HepG2 (cell line): ENCODE data around the gene OTOP1. TPM values are rescaled to one million over a fixed set of nuclear protein-coding genes. Genes with fewer than 3 reads are reported as not detected.
A peak's percentile ranks its signal among the peaks of the same experiment; 100 is the strongest.

Source experiments
- ATAC-seq: fragments of 200-7000 bp; cut with Tn5 transposase; 3 replicates; pipeline ENCODE4 v1.9.1; 2020; ENCODE audit warnings: mild to moderate bottlenecking, moderate library complexity
- Bru-seq: library from RNA; stranded (reverse); fragments of 400-500 nt; gene quantifications from one replicate; lab custom pipeline; 2021; lab: Mats Ljungman, UMichigan
- BruChase-seq, 2 experiments: library from RNA; stranded (reverse); fragments of 400-500 nt; gene quantifications; one replicate each; lab custom pipeline; 2021; lab: Mats Ljungman, UMichigan
- BruUV-seq: library from RNA; stranded (reverse); fragments of 400-500 nt; replicated peaks from 2 replicates; lab custom pipeline; 2021; lab: Mats Ljungman, UMichigan
- CTCF ChIA-PET: fragments of 300-600 bp; formaldehyde crosslinking; extraction: SDS; loops from one replicate; lab custom pipeline; 2021; ENCODE audit warnings: low total read pairs, inconsistent platforms, low intra/inter-chr PET ratio; lab: Yijun Ruan, JAX
- POLR2A ChIA-PET: fragments of 350-600 bp; sonication (Branson Sonifier 250); formaldehyde crosslinking; loops from one replicate; lab custom pipeline; 2020; ENCODE audit warnings: antibody characterized with exemption, inconsistent platforms; lab: Yijun Ruan, JAX
- DNase-seq: peaks from one replicate; pipeline ENCODE4 v3.0.0-alpha.2; 2015; ENCODE audit warnings: low spot score
- FAIRE-seq: peaks from 3 replicates; lab custom pipeline; 2011; peaks lifted over from hg19 to GRCh38; lab: Jason Lieb, UNC
- H2AFZ ChIP-seq: one replicate; pipeline ENCODE4 v1.6.1; 2011; ENCODE audit warnings: low read length, inconsistent platforms
- H3K27ac ChIP-seq: fragments of 300-600 bp; 3 replicates; pipeline ENCODE4 v1.8.0; 2011; ENCODE audit warnings: mixed run types, mild to moderate bottlenecking, mixed read lengths, low read length, inconsistent platforms; ENCODE audit not compliant: insufficient read depth; ENCODE audit errors: extremely low read length
- H3K27me3 ChIP-seq, 2 experiments: fragments of 200-600 bp in 1 of 2; 2 replicates in 1 of 2; 3 replicates in 1 of 2; pipeline versions ENCODE4 v1.6.0 to v1.8.0; 2011; ENCODE audit warnings: low read length in 2 of 2, mild to moderate bottlenecking in 2 of 2, moderate library complexity in 2 of 2, inconsistent platforms in 1 of 2; ENCODE audit not compliant: insufficient read depth in 2 of 2, control insufficient read depth in 1 of 2
- H3K36me3 ChIP-seq, 2 experiments: fragments of 200-600 bp in 1 of 2; replicated peaks in 1 of 2; 2 replicates in 1 of 2; 3 replicates in 1 of 2; pipeline versions ENCODE4 v1.5.1 to v1.8.0; 2011; ENCODE audit warnings: low read length in 2 of 2, inconsistent platforms in 1 of 2; ENCODE audit not compliant: insufficient read depth in 2 of 2, control insufficient read depth in 1 of 2
- H3K4me1 ChIP-seq: 2 replicates; pipeline ENCODE4 v1.5.1; 2012; ENCODE audit warnings: low read length, inconsistent platforms; ENCODE audit not compliant: insufficient read depth
- H3K4me2 ChIP-seq: 2 replicates; pipeline ENCODE4 v1.6.0; 2011; ENCODE audit warnings: low read depth, low read length, inconsistent platforms
- H3K4me3 ChIP-seq, 3 experiments: fragments of 200-600 bp in 1 of 3; sonication (generic), shearing (Covaris generic) in 1 of 3; replicated peaks in 1 of 3; 2 replicates each; pipeline ENCODE4 v1.5.1; 2011 to 2016; ENCODE audit warnings: low read length in 3 of 3, inconsistent platforms in 2 of 3, low read depth in 2 of 3, mild to moderate bottlenecking in 2 of 3, control low read depth in 1 of 3, mixed read lengths in 1 of 3; ENCODE audit not compliant: insufficient read depth in 1 of 3
- H3K79me2 ChIP-seq: one replicate; pipeline ENCODE4 v1.6.1; 2011; ENCODE audit warnings: low read length, inconsistent platforms; ENCODE audit not compliant: insufficient read depth
- H3K9ac ChIP-seq: 2 replicates; pipeline ENCODE4 v1.6.0; 2011; ENCODE audit warnings: mild to moderate bottlenecking, low read depth, low read length, inconsistent platforms; ENCODE audit not compliant: insufficient read depth
- H3K9me3 ChIP-seq: 2 replicates; pipeline ENCODE4 v1.5.1; 2012; ENCODE audit warnings: mild to moderate bottlenecking, low read length
- H4K20me1 ChIP-seq: 2 replicates; pipeline ENCODE4 v1.6.0; 2011; ENCODE audit warnings: inconsistent platforms, mild to moderate bottlenecking, low read length, moderate library complexity; ENCODE audit not compliant: insufficient read depth
- JARID2 ChIP-seq: sonication (generic); formaldehyde crosslinking; IDR thresholded peaks from 2 replicates; pipeline ENCODE4 v1.8.1; 2023; ENCODE audit warnings: missing genetic modification reagents, inconsistent platforms; ENCODE audit not compliant: insufficient replicate concordance
- KDM2A ChIP-seq: sonication (generic); formaldehyde crosslinking; IDR thresholded peaks from 2 replicates; pipeline ENCODE4 v1.4.0; 2020; ENCODE audit warnings: low read depth, missing genetic modification reagents, borderline replicate concordance
- MXI1 ChIP-seq: IDR thresholded peaks from 3 replicates; pipeline ENCODE4 v1.6.1; 2012; ENCODE audit warnings: low read depth, low read length, inconsistent platforms, borderline replicate concordance
- SP2 ChIP-seq: sonication (generic); formaldehyde crosslinking; IDR thresholded peaks from 2 replicates; pipeline ENCODE4 v1.5.1; 2020; ENCODE audit warnings: mild to moderate bottlenecking, missing genetic modification reagents
- ZNF3 ChIP-seq: IDR thresholded peaks from 2 replicates; pipeline ENCODE4 v1.7.0; 2017; ENCODE audit warnings: inconsistent platforms
- ZNF331 ChIP-seq: sonication (generic); formaldehyde crosslinking; IDR thresholded peaks from 2 replicates; pipeline ENCODE4 v1.4.0; 2020; ENCODE audit warnings: missing genetic modification reagents
- ZSCAN30 ChIP-seq: sonication (generic); formaldehyde crosslinking; IDR thresholded peaks from 2 replicates; pipeline ENCODE4 v1.5.0; 2020; ENCODE audit warnings: mild to moderate bottlenecking, missing genetic modification reagents
- WGBS: methylation state at CpG from one replicate; pipeline ENCODE4 v1.1.6; 2017; ENCODE audit warnings: low lambda C conversion rate; 5-methylcytosine and 5-hydroxymethylcytosine counted together
- in situ Hi-C: cut with HindIII; loops from 2 replicates; pipeline ENCODE4 v1.10.0; 2017; ENCODE audit warnings: low pct_unique_long_range_greater_than_20kb; ENCODE audit not compliant: extremely low pct_ligation_motif_present
- intact Hi-C: fragments of 100-400 bp; cut with micrococcal nuclease; formaldehyde crosslinking; loops from one replicate; pipeline ENCODE4 v1.10.0; 2022; ENCODE audit not compliant: unreplicated experiment
- long read RNA-seq, 2 experiments: library from RNA in 1 of 2; library from polyadenylated mRNA in 1 of 2; stranded (forward) in 1 of 2; unstranded in 1 of 2; transcript quantifications; one replicate each; pipeline ENCODE4 v2.0.0, GENCODE V29; 2019 to 2022
- polyA minus RNA-seq, 3 experiments: library from RNA; depleted of rRNA, polyadenylated mRNA; stranded (reverse); fragments of >200 nt; gene quantifications; 2 replicates each; pipeline ENCODE4 v1.2.3, GENCODE V29; 2011; ENCODE audit warnings: low replicate concordance in 1 of 3
- polyA plus RNA-seq, 8 experiments: library from polyadenylated mRNA; depleted of rRNA in 3 of 8; stranded (reverse) in 7 of 8; unstranded in 1 of 8; fragments of >200 nt; fragmentation: Illumina TruSeq in 4 of 8; extraction: Trizol in 4 of 8; gene quantifications; 2 replicates each; pipeline versions ENCODE4 v1.2.1 to v1.2.3, GENCODE V29; 2011 to 2016; ENCODE audit warnings: low read depth in 4 of 8, missing spikeins in 1 of 8, mixed read lengths in 1 of 8; ENCODE audit not compliant: insufficient read depth in 1 of 8
- total RNA-seq, 5 experiments: library from RNA; depleted of rRNA; stranded (reverse); fragments of >200 nt; fragmentation: Illumina TruSeq; extraction: Trizol; gene quantifications; 2 replicates each; pipeline ENCODE4 v1.2.3, GENCODE V29; 2016; ENCODE audit warnings: low read depth in 1 of 5
- TF ChIP-seq, protein P1 (sequence below): sonication (generic); formaldehyde crosslinking; IDR thresholded peaks from 2 replicates; pipeline ENCODE4 v1.4.0; 2020; ENCODE audit warnings: missing genetic modification reagents, borderline replicate concordance
- TF ChIP-seq, protein P2 (sequence below): sonication (generic); formaldehyde crosslinking; IDR thresholded peaks from 2 replicates; pipeline ENCODE4 v1.4.0; 2020; ENCODE audit warnings: low read depth, missing genetic modification reagents

OTOP1 gene, protein sequence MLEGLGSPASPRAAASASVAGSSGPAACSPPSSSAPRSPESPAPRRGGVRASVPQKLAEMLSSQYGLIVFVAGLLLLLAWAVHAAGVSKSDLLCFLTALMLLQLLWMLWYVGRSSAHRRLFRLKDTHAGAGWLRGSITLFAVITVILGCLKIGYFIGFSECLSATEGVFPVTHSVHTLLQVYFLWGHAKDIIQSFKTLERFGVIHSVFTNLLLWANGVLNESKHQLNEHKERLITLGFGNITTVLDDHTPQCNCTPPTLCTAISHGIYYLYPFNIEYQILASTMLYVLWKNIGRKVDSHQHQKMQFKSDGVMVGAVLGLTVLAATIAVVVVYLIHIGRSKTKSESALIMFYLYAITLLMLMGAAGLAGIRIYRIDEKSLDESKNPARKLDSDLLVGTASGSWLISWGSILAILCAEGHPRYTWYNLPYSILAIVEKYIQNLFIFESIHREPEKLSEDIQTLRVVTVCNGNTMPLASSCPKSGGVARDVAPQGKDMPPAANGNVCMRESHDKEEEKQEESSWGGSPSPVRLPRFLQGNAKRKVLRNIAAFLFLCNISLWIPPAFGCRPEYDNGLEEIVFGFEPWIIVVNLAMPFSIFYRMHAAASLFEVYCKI
- total RNA-seq (2016; rRNA removed; fragmentation: Illumina TruSeq; extraction: Trizol) (not detected in 2 replicates), polyA plus RNA-seq (2011; rRNA removed) (not detected in 2 replicates), polyA minus RNA-seq (2011; rRNA and poly(A)+ RNA removed; ENCODE audit: low replicate concordance) (not detected in 2 replicates), Bru-seq, nascent RNA (not detected), BruChase-seq, experiment 1, labeled RNA remaining after a 6-hour chase (percentile 13 among the genes with signal in this experiment), BruChase-seq, experiment 2, labeled RNA remaining after a 2-hour chase (percentile 16 among the genes with signal in this experiment)
- not detected in 2 replicates for total RNA-seq (2016; cell fraction: cytosol; rRNA removed; fragmentation: Illumina TruSeq; extraction: Trizol; ENCODE audit: low read depth)
- total RNA-seq (2016; cell fraction: insoluble cytoplasmic fraction; rRNA removed; fragmentation: Illumina TruSeq; extraction: Trizol): not detected in 2 replicates
- total RNA-seq (2016; cell fraction: membrane; rRNA removed; fragmentation: Illumina TruSeq; extraction: Trizol): not detected in 2 replicates
- not detected in 2 replicates for total RNA-seq (2016; cell fraction: nucleus; rRNA removed; fragmentation: Illumina TruSeq; extraction: Trizol)
- polyA plus RNA-seq (2011; cell fraction: cytosol; rRNA removed): not detected in 2 replicates
- polyA plus RNA-seq (2011; cell fraction: nucleus; rRNA removed): not detected in 2 replicates
- not detected in 2 replicates for polyA plus RNA-seq (2012)
- not detected in 2 replicates for polyA plus RNA-seq (2016; cell fraction: cytosol; fragmentation: Illumina TruSeq; extraction: Trizol; ENCODE audit: low read depth)
- polyA plus RNA-seq (2016; cell fraction: insoluble cytoplasmic fraction; fragmentation: Illumina TruSeq; extraction: Trizol; ENCODE audit: low read depth): not detected in 2 replicates
- polyA plus RNA-seq (2016; cell fraction: membrane; fragmentation: Illumina TruSeq; extraction: Trizol; ENCODE audit: low read depth): not detected in 2 replicates
- polyA plus RNA-seq (2016; cell fraction: nucleus; fragmentation: Illumina TruSeq; extraction: Trizol; ENCODE audit: insufficient read depth, low read depth): not detected in 2 replicates
- polyA minus RNA-seq (2011; cell fraction: cytosol; rRNA and poly(A)+ RNA removed): not detected in 2 replicates
- not detected in 2 replicates for polyA minus RNA-seq (2011; cell fraction: nucleus; rRNA and poly(A)+ RNA removed)
- long read RNA-seq, experiment 1: 0 reads
- long read RNA-seq, experiment 2: 0 reads

DNA sequence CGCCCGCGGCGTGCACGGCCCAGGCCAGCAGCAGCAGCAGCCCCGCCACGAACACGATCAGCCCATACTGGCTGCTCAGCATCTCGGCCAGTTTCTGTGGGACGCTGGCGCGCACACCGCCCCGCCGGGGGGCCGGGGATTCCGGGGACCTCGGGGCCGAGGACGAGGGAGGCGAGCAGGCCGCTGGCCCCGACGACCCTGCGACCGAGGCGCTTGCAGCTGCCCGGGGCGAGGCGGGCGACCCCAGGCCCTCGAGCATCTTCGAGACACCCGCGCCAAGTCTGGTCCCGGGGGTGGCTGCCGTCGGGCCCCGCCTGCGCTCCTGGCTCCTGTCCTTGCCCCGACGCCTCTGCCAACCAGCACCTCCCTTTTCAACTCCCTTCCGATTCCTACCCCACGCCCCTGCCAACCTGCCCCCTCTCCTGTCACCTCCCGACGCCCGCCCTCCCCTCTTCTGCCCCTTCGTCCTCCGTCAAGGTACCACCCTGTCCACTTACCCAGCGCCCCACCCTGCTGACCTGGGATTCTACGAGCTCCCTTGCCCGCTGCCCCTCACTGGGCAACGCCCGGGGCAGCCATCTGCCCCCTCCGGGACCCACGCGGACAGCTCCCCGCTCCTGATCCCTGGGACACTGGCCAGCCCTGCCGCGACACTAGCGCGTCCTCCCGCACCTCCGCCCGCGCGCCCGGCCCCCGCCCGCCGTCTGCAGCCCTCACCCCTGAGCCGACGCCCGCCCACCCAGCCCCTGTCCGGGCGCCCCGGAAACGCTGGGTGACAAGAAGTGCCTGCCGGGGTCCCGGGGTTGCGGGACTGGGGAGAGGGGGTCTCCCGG, at the start of gene OTOP1:
TSS of gene OTOP1 (minus strand) at position 324 of the 833 bp plus-strand sequence. CDS start at position 259, 65 bp downstream.
- peak within 1 kb of the TSS; percentile 60 for H3K4me2 ChIP-seq
- ChIA-PET POLR2A (interaction anchor here (1.2 kb wide), 1 partner anchor 22 kb away, joined by 3 read pairs; no protein-coding TSS in a partner anchor), CTCF (no interaction called here)
- H3K4me1 ChIP-seq: no peaks in the 10 kb centered on the region
- no peak within 1 kb of the TSS for H3K27ac ChIP-seq
- FAIRE-seq (no peak), ATAC-seq (no peak), DNase-seq (no peak)
- H2AFZ ChIP-seq: no peak within 1 kb of the TSS
- peaks cover 8 to 32% of the 10 kb centered on the region in 2 experiments; a peak in 4 of 5 replicates for H3K27me3 ChIP-seq
- H3K9me3 ChIP-seq: no peaks in the 10 kb centered on the region
- H4K20me1 ChIP-seq: no peaks in the 10 kb centered on the region
- no peaks in the 10 kb centered on the region for H3K36me3 ChIP-seq
- no peak within 1 kb of the TSS for H3K9ac ChIP-seq
- WGBS: 32% methylated on average over 35 of the region's 82 CpGs
- in situ Hi-C loops: no loop called here
- no TSS peak for BruUV-seq
- no peaks in the 10 kb centered on the region for H3K79me2 ChIP-seq
- intact Hi-C loops: no loop called here
- H3K4me3 ChIP-seq: peak within 1 kb of the TSS in 1 of 3 experiments; percentile 46; a peak in 1 of 6 replicates
- TF ChIP-seq ZNF331 (CRISPR knock-in tag) (no peak), JARID2 (CRISPR knock-in tag) (no peak), SP2 (CRISPR knock-in tag) (no peak), MXI1 (no peak), KDM2A (CRISPR knock-in tag) (no peak; the same call in 1 of the 2 replicates), ZSCAN30 (CRISPR knock-in tag) (no peak), ZNF3 (CRISPR knock-in tag) (no peak)
- TF ChIP-seq, protein P1, sequence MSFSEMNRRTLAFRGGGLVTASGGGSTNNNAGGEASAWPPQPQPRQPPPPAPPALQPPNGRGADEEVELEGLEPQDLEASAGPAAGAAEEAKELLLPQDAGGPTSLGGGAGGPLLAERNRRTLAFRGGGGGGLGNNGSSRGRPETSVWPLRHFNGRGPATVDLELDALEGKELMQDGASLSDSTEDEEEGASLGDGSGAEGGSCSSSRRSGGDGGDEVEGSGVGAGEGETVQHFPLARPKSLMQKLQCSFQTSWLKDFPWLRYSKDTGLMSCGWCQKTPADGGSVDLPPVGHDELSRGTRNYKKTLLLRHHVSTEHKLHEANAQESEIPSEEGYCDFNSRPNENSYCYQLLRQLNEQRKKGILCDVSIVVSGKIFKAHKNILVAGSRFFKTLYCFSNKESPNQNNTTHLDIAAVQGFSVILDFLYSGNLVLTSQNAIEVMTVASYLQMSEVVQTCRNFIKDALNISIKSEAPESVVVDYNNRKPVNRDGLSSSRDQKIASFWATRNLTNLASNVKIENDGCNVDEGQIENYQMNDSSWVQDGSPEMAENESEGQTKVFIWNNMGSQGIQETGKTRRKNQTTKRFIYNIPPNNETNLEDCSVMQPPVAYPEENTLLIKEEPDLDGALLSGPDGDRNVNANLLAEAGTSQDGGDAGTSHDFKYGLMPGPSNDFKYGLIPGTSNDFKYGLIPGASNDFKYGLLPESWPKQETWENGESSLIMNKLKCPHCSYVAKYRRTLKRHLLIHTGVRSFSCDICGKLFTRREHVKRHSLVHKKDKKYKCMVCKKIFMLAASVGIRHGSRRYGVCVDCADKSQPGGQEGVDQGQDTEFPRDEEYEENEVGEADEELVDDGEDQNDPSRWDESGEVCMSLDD (CRISPR knock-in tag): no peak
- TF ChIP-seq, protein P2, sequence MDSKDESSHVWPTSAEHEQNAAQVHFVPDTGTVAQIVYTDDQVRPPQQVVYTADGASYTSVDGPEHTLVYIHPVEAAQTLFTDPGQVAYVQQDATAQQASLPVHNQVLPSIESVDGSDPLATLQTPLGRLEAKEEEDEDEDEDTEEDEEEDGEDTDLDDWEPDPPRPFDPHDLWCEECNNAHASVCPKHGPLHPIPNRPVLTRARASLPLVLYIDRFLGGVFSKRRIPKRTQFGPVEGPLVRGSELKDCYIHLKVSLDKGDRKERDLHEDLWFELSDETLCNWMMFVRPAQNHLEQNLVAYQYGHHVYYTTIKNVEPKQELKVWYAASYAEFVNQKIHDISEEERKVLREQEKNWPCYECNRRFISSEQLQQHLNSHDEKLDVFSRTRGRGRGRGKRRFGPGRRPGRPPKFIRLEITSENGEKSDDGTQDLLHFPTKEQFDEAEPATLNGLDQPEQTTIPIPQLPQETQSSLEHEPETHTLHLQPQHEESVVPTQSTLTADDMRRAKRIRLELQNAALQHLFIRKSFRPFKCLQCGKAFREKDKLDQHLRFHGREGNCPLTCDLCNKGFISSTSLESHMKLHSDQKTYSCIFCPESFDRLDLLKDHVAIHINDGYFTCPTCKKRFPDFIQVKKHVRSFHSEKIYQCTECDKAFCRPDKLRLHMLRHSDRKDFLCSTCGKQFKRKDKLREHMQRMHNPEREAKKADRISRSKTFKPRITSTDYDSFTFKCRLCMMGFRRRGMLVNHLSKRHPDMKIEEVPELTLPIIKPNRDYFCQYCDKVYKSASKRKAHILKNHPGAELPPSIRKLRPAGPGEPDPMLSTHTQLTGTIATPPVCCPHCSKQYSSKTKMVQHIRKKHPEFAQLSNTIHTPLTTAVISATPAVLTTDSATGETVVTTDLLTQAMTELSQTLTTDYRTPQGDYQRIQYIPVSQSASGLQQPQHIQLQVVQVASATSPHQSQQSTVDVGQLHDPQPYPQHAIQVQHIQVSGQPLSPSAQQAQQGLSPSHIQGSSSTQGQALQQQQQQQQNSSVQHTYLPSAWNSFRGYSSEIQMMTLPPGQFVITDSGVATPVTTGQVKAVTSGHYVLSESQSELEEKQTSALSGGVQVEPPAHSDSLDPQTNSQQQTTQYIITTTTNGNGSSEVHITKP: no peak
